ENCODE results near the gene CLSTN2. TPM values are rescaled to one million over a fixed set of nuclear protein-coding genes. Genes with fewer than 3 reads are reported as not detected.

Gene CLSTN2
- total RNA-seq, 1 experiment from 2014 or later = 0.07 TPM

DNA sequence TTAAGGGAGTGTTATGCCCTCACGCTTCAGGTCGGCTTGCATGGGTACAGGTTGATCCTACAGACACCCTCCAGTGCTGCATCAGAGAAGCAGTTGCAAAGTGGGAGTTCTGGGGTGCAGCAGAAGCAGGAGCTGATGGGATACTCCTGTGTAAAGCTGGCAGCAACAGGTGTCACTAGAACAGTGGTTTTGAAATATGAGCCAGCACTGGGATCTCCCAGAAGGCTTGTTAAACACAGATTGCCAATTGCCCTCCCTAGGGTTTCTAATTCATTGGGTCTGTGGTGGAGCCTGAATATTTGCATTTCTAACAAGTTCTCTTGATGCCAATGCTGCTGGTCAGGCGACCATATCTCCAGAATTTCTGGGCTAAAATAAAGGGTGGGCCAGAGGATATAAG, 350.4 kb downstream of the CLSTN2 start:
- intact Hi-C loops (cut with micrococcal nuclease; ENCODE audit: unreplicated experiment) = no loop called here
- no TSS peak for BruUV-seq (replicated peaks)
- peaks cover 50% of the 10 kb centered on the region for H3K27me3 Mint-ChIP-seq (ENCODE audit: unreplicated experiment)
- H3K4me3 Mint-ChIP-seq (ENCODE audit: low read depth, unreplicated experiment) = no peak overlapping the region
- TF ChIP-seq CTCF (IDR thresholded peaks at IDR 0.05; ENCODE audit: unreplicated experiment) = no peak
- DNase-seq = no peak
- peaks cover 2% of the 10 kb centered on the region for H3K9me3 Mint-ChIP-seq (ENCODE audit: low read depth, unreplicated experiment)
- H3K4me1 Mint-ChIP-seq (ENCODE audit: low read depth, unreplicated experiment) = no peaks in the 10 kb centered on the region
- H3K27ac Mint-ChIP-seq (ENCODE audit: unreplicated experiment) = no peak overlapping the region
- no peaks in the 10 kb centered on the region for H3K36me3 Mint-ChIP-seq (ENCODE audit: insufficient read depth, unreplicated experiment)
- CTCF ChIA-PET = no interaction called here

DNA sequence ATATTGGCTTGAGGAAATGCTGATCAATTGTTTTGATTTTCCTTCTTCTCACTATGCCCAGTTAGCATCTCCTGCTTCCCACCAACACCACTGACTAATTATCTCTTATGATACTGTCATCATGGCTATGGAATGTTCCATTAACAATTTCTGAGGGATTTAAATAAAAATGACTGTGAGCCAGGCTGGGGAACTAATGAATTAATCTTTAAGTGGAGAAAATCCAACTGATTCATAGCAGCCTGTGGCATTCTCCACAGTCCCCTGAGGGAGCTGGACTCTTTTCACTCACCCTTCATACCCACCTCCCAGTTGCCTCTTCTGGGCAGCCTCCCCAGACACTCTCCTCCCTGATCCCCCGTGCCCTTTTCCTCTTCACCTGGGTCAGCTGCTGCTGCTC, 353.6 kb downstream of the CLSTN2 start:
- no peaks in the 10 kb centered on the region for H3K36me3 Mint-ChIP-seq (ENCODE audit: insufficient read depth, unreplicated experiment)
- no peaks in the 10 kb centered on the region for H3K4me1 Mint-ChIP-seq (ENCODE audit: low read depth, unreplicated experiment)
- no peak for TF ChIP-seq CTCF (IDR thresholded peaks at IDR 0.05; ENCODE audit: unreplicated experiment)
- CTCF ChIA-PET = interaction anchor here (0.7 to 0.9 kb wide), 2 partner anchors 297 to 400 kb away, joined by 3 read pairs; no protein-coding TSS in a partner anchor
- no TSS peak for BruUV-seq (replicated peaks)
- peaks cover 64% of the 10 kb centered on the region for H3K27me3 Mint-ChIP-seq (ENCODE audit: unreplicated experiment)
- no peak overlapping the region for H3K27ac Mint-ChIP-seq (ENCODE audit: unreplicated experiment)
- intact Hi-C loops (cut with micrococcal nuclease; ENCODE audit: unreplicated experiment) = no loop called here
- DNase-seq = no peak
- H3K4me3 Mint-ChIP-seq (ENCODE audit: low read depth, unreplicated experiment) = no peak overlapping the region
- H3K9me3 Mint-ChIP-seq (ENCODE audit: low read depth, unreplicated experiment) = peaks cover 3% of the 10 kb centered on the region

GRCh38 chr3:140290105-140290504, 355.1 kb downstream of the CLSTN2 start:
- Mint-ChIP-seq H3K36me3 (ENCODE audit: insufficient read depth, unreplicated experiment) (no peaks in the 10 kb centered on the region), H3K27ac (ENCODE audit: unreplicated experiment) (no peak overlapping the region), H3K9me3 (ENCODE audit: low read depth, unreplicated experiment) (peaks cover 3% of the 10 kb centered on the region), H3K27me3 (ENCODE audit: unreplicated experiment) (peaks cover 62% of the 10 kb centered on the region), H3K4me3 (ENCODE audit: low read depth, unreplicated experiment) (no peak overlapping the region), H3K4me1 (ENCODE audit: low read depth, unreplicated experiment) (no peaks in the 10 kb centered on the region)
- BruUV-seq (replicated peaks) = no TSS peak
- no peak for TF ChIP-seq CTCF (IDR thresholded peaks at IDR 0.05; ENCODE audit: unreplicated experiment)
- intact Hi-C loops (cut with micrococcal nuclease; ENCODE audit: unreplicated experiment) = no loop called here
- CTCF ChIA-PET = no interaction called here
- no peak for DNase-seq

DNA sequence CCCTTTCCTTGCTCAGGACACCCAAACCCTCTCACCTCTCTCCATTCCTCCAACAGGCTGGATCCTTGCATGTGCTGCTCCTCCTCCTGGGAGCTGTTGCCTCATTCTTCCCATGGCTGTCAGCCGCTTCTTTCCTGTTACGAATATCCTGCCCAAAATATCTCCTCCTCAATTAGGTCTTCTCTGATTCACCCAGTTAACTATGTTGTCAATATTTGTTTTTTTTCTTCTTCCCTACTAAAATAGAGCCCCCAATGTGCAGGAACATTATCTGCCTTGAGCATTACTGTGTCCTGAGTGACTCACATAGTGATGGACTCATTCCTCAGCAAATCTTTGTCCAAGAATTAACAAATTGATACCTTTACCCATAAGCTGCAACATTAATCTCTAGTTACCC, 357.2 kb downstream of the CLSTN2 start:
- Mint-ChIP-seq H3K36me3 (ENCODE audit: insufficient read depth, unreplicated experiment) (no peaks in the 10 kb centered on the region), H3K9me3 (ENCODE audit: low read depth, unreplicated experiment) (peaks cover 3% of the 10 kb centered on the region), H3K27me3 (ENCODE audit: unreplicated experiment) (peaks cover 41% of the 10 kb centered on the region), H3K4me1 (ENCODE audit: low read depth, unreplicated experiment) (no peaks in the 10 kb centered on the region), H3K4me3 (ENCODE audit: low read depth, unreplicated experiment) (no peak overlapping the region), H3K27ac (ENCODE audit: unreplicated experiment) (no peak overlapping the region)
- intact Hi-C loops (cut with micrococcal nuclease; ENCODE audit: unreplicated experiment) = no loop called here
- BruUV-seq (replicated peaks) = no TSS peak
- TF ChIP-seq CTCF (IDR thresholded peaks at IDR 0.05; ENCODE audit: unreplicated experiment) = no peak
- CTCF ChIA-PET = interaction anchor here (1.2 kb wide), 1 partner anchor 8 kb away, joined by 3 read pairs; no protein-coding TSS in a partner anchor
- no peak for DNase-seq
